Gastroesophageal sphincter (tissue), 4 donors: ENCODE data around the gene TAF10. TPM values are rescaled to one million over a fixed set of nuclear protein-coding genes. Genes with fewer than 3 reads are reported as not detected.

Source experiments
- ATAC-seq: fragments of 150-250 bp; one replicate; pipeline ENCODE4 v1.9.1; 2016; ENCODE audit warnings: mild to moderate bottlenecking, moderate library complexity
- H3K27ac ChIP-seq, 4 donors: fragments of 200-600 bp; sonication (generic) in 3 of 4; 1 replicate in 3 of 4; 2 replicates in 1 of 4; pipeline ENCODE4 v1.5.1; 2016 to 2019
- H3K27me3 ChIP-seq: fragments of 200-600 bp; sonication (generic); one replicate; pipeline ENCODE4 v1.5.1; 2019
- H3K36me3 ChIP-seq, 2 donors: fragments of 200-600 bp; sonication (generic); one replicate each; pipeline ENCODE4 v1.5.1; 2019; ENCODE audit warnings: control low read depth in 1 of 2
- H3K4me1 ChIP-seq, 3 donors: fragments of 200-600 bp; sonication (generic); 1 replicate in 2 of 3; 2 replicates in 1 of 3; pipeline ENCODE4 v1.5.1; 2016 to 2019; ENCODE audit warnings: control low read depth in 2 of 3
- H3K4me3 ChIP-seq, 2 donors: fragments of 200-600 bp; sonication (generic); one replicate each; pipeline ENCODE4 v1.5.1; 2019; ENCODE audit warnings: mild to moderate bottlenecking in 1 of 2, moderate library complexity in 1 of 2
- H3K9me3 ChIP-seq, 3 donors: fragments of 200-600 bp; sonication (generic); one replicate each; pipeline ENCODE4 v1.5.1; 2017 to 2019; ENCODE audit warnings: control low read depth in 2 of 3
- CTCF ChIP-seq, 4 experiments: fragments of 200-600 bp in 2 of 4; fragments of 450-650 bp in 2 of 4; sonication (generic) in 1 of 4; IDR thresholded peaks; one replicate each; pipeline ENCODE4 v1.5.1; 2017 to 2019; ENCODE audit warnings: antibody characterized with exemption in 4 of 4, mild to moderate bottlenecking in 2 of 4, moderate library complexity in 2 of 4
- EP300 ChIP-seq: sonication (generic); formaldehyde crosslinking; IDR thresholded peaks from one replicate; pipeline ENCODE4 v1.6.1; 2017; ENCODE audit warnings: antibody characterized with exemption, mild to moderate bottlenecking
- POLR2A ChIP-seq, 2 donors: fragments of 450-650 bp; IDR thresholded peaks; one replicate each; pipeline ENCODE4 v1.6.1; 2017; ENCODE audit warnings: antibody characterized with exemption in 2 of 2, mild to moderate bottlenecking in 2 of 2, moderate library complexity in 1 of 2
- POLR2AphosphoS5 ChIP-seq: sonication (generic); formaldehyde crosslinking; IDR thresholded peaks from one replicate; pipeline ENCODE4 v1.6.1; 2017; ENCODE audit warnings: antibody characterized with exemption
- WGBS, 2 donors: methylation state at CpG; one replicate each; pipeline ENCODE4 v1.1.5; 2018; ENCODE audit warnings: low coverage in 1 of 2; 5-methylcytosine and 5-hydroxymethylcytosine counted together
- total RNA-seq, 4 donors: library from RNA; depleted of rRNA; stranded (reverse); fragments of >200 nt; gene quantifications; one replicate each; pipeline ENCODE4 v1.1.0, GENCODE V29; 2016

The TAF10 gene
- total RNA-seq, 4 donors from 2014 or later, result 21.7 to 41.1 (median 35.4) TPM

DNA sequence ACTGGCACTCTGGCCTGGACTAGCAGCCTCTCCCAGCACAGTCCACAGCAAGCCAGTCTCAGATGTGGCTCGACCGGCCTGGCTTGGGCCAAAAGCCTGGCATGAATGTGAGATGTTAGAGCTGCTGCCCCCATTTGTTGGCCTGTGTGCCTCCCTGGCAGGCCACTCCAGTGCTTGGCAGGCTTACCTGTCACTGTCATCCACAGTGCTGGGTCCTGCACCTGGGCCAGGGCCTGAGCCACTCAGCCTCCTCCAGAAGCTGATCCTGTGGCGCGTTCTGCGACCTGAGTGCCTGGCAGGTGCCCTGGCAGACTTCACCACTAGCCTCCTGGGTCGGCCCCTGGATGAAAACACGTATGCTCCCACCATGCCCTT, 44.7 kb downstream of the TAF10 start:
- WGBS, 2 donors, result 100% methylated on average over 5 of the region's 7 CpGs; no CpG with 5 or more reads in 1 of the 2 donors
- TF ChIP-seq CTCF (IDR thresholded peaks at IDR 0.05) (no peak), POLR2AphosphoS5 (no peak), EP300 (no peak), POLR2A (IDR thresholded peaks at IDR 0.05) (no peak)
- Histone ChIP-seq H3K36me3 (peaks cover 0 to 66% of the 10 kb centered on the region in 2 donors), H3K27me3 (no peaks in the 10 kb centered on the region), H3K4me1 (peaks cover 0 to 19% (median 0%) of the 10 kb centered on the region in 3 donors), H3K27ac (no peak overlapping the region), H3K4me3 (no peak overlapping the region), H3K9me3 (no peaks in the 10 kb centered on the region)
- ATAC-seq, result no peak

DNA sequence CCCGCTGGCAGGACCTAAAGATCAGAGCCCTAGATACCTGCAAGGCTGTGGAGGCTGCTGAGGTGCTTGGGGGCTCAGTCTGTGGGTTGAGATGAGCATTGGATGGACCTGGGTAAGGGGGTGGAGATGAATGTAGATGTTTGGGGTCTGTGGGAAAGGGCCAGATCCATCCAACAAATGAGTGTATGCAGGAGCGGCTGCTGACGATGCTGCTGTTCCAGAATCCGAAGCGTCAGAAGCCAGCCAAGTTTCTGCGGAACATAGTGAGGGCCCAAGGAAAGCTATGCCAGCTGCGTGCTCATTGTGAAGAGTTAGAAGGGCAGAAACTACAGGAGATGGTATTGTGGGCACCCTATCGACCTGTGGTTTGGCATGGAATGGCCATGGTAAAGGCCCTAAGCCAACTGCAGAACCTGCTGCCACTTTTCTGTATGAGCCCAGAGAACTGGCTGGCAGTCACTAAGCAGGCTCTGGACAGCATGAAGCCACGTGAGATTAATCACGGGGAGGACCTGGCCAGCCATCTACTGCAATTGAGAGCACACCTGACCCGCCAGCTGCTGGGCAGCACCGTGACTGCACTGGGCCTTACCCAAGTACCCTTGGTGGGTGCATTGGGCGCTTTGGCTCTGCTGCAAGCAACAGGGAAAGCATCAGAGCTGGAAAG, 45.2 kb downstream of the TAF10 start:
- TF ChIP-seq EP300 (no peak), POLR2A (IDR thresholded peaks at IDR 0.05) (no peak), CTCF (IDR thresholded peaks at IDR 0.05) (no peak), POLR2AphosphoS5 (no peak)
- Histone ChIP-seq H3K4me3 (no peak overlapping the region), H3K36me3 (peaks cover 0 to 70% of the 10 kb centered on the region in 2 donors), H3K4me1 (peaks cover 0 to 16% (median 0%) of the 10 kb centered on the region in 3 donors), H3K9me3 (no peaks in the 10 kb centered on the region), H3K27me3 (no peaks in the 10 kb centered on the region), H3K27ac (no peak overlapping the region)
- WGBS, 2 donors, result 94 to 97% methylated on average over 3 to 8 of the region's 13 CpGs
- no peak for ATAC-seq

DNA sequence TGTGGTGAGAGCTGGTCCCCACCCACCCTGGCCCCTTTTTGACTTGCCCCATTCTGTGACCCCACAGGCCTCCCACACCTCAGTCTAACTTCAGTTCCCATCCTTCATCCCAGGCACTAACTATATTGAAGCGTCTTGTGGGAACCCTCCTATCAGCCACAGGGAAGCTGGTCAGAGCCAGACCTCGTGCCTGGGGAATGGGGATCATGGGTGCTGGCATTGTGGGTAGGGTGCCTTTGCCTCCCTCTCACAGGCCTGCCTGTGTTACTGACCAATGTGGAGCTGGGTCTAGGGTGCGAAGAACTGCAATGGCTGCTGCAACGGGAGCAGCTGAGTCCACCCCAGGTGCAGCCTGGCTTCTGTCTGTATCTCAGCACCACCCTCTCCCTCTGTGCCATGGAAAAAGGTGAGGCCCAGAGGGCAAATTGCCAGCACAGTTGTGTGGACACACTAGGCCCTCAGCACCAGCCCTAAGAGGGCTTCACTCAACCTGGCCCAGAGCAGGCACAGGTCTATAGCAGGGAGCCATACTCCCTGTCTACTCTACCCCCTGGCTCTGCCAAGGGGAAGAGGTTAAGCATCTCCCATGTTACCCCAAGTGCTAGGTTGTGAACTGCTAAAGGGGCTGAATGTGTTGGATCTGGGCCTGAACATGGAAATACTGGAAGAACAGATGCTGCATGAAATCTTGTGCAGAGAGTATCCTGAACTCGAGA, 45.9 kb downstream of the TAF10 start:
- Histone ChIP-seq H3K4me3 (no peak overlapping the region), H3K27ac (no peak overlapping the region), H3K27me3 (no peaks in the 10 kb centered on the region), H3K9me3 (no peaks in the 10 kb centered on the region), H3K36me3 (peaks cover 0 to 63% of the 10 kb centered on the region in 2 donors), H3K4me1 (peaks cover 0 to 10% (median 0%) of the 10 kb centered on the region in 3 donors)
- TF ChIP-seq POLR2AphosphoS5, result no peak
- no peak for TF ChIP-seq POLR2A (IDR thresholded peaks at IDR 0.05)
- TF ChIP-seq CTCF (IDR thresholded peaks at IDR 0.05), result no peak
- TF ChIP-seq EP300, result no peak
- WGBS, 2 donors, result 100% methylated on average over 1 of the region's 5 CpGs
- no peak for ATAC-seq

DNA sequence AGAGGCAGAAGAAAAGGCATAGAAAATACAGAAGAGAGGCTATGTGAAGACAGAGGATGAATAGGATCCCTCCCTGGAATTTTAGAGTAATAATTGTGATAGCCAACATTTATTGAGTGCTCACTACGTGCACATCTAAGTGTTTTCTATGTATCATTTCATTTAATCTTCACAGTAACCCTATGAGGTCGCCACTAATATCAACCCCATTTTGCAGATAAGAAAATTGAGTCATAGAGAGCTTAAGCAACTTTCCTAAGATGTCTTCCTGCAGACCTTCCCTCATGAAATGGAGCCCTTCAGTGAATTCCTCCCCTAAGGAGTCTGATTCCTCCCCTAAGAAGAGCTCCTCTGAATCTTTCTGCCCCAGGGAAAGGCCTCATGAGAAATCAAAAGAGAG, 46.7 kb downstream of the TAF10 start:
- ATAC-seq, result no peak
- Histone ChIP-seq H3K9me3 (no peaks in the 10 kb centered on the region), H3K4me3 (no peak overlapping the region), H3K4me1 (peaks cover 0 to 10% (median 0%) of the 10 kb centered on the region in 3 donors), H3K27ac (no peak overlapping the region), H3K27me3 (no peaks in the 10 kb centered on the region), H3K36me3 (peaks cover 0 to 55% of the 10 kb centered on the region in 2 donors)
- no peak for TF ChIP-seq CTCF (IDR thresholded peaks at IDR 0.05)
- TF ChIP-seq POLR2A (IDR thresholded peaks at IDR 0.05), result no peak
- TF ChIP-seq EP300, result no peak
- no peak for TF ChIP-seq POLR2AphosphoS5
- WGBS, 2 donors, result 86 to 92% methylated on average over 2 of the region's 2 CpGs
